Colonic mucosa (tissue), 4 donors: ENCODE measurements around the gene EPS8L2. TPM values are rescaled to one million over a fixed set of nuclear protein-coding genes. Genes with fewer than 3 reads are reported as not detected.

Experiments used
- DNase-seq: peaks from one replicate; pipeline ENCODE4 v3.0.0-alpha.2; 2020
- H3K27ac ChIP-seq: fragments of 200-600 bp; one replicate; pipeline ENCODE4 v1.8.0; 2021
- H3K27me3 ChIP-seq: fragments of 200-600 bp; one replicate; pipeline ENCODE4 v1.8.0; 2021
- H3K36me3 ChIP-seq: fragments of 200-600 bp; one replicate; pipeline ENCODE4 v1.8.0; 2021
- H3K4me1 ChIP-seq: fragments of 200-600 bp; one replicate; pipeline ENCODE4 v1.8.0; 2021; ENCODE audit warnings: mild to moderate bottlenecking
- H3K4me3 ChIP-seq: fragments of 200-600 bp; one replicate; pipeline ENCODE4 v1.8.0; 2021
- H3K9ac ChIP-seq, 2 donors: one replicate each; pipeline ENCODE4 v1.7.0; 2013; ENCODE audit warnings: control low read depth in 2 of 2, low read depth in 2 of 2, low read length in 2 of 2
- H3K9me3 ChIP-seq: fragments of 200-600 bp; one replicate; pipeline ENCODE4 v1.8.0; 2021
- CTCF ChIP-seq: fragments of 200-600 bp; IDR thresholded peaks from one replicate; pipeline ENCODE4 v1.8.0; 2022; ENCODE audit warnings: antibody characterized with exemption, mild to moderate bottlenecking
- intact Hi-C: fragments of 100-400 bp; cut with DNase I; formaldehyde crosslinking; loops from one replicate; pipeline ENCODE4 v1.14.1; 2022
- total RNA-seq, 2 donors: library from RNA; stranded (reverse); fragmentation: NEBNext Ultra II Directional in 1 of 2; extraction: Animal tissue kit (Norgen Biotek cat#: 25700) in 1 of 2; gene quantifications; one replicate each; pipeline ENCODE4 v1.2.1, GENCODE V29; 2021
- donor health status: healthy.
- donor health status: DM: no; HTN: no; CAD: no.
- donor health status: DM: no; HTN: no; CAD: no.

Gene EPS8L2
- total RNA-seq, 2 donors from 2014 or later = 192 to 254 TPM

- intact Hi-C loops = no loop called here
- H3K4me1 ChIP-seq = peaks cover 19% of the 10 kb centered on the region
Observed at GRCh38 chr11:749731-750130, 43.7 kb downstream of the EPS8L2 start.

GRCh38 chr11:760236-760635 is 54.2 kb downstream of the EPS8L2 start:
- no peaks in the 10 kb centered on the region for H3K27me3 ChIP-seq
- DNase-seq = no peak
- no peak for TF ChIP-seq CTCF
- H3K9me3 ChIP-seq = no peaks in the 10 kb centered on the region
- H3K36me3 ChIP-seq = peaks cover 17% of the 10 kb centered on the region
- H3K4me3 ChIP-seq = no peak overlapping the region
- H3K9ac ChIP-seq = no peak overlapping the region
- H3K27ac ChIP-seq = no peak overlapping the region
- intact Hi-C loops = no loop called here
- peaks cover 3% of the 10 kb centered on the region for H3K4me1 ChIP-seq

More at GRCh38 chr11:749731-750130, 43.7 kb downstream of the EPS8L2 start:
- H3K4me3 ChIP-seq = no peak overlapping the region
- H3K27ac ChIP-seq = no peak overlapping the region
- peak overlapping the region in 1 of 2 donors; percentile 51 for H3K9ac ChIP-seq
- no peaks in the 10 kb centered on the region for H3K36me3 ChIP-seq
- no peaks in the 10 kb centered on the region for H3K27me3 ChIP-seq
- no peak for TF ChIP-seq CTCF
- no peak for DNase-seq
- no peaks in the 10 kb centered on the region for H3K9me3 ChIP-seq

- DNase-seq = no peak
- Histone ChIP-seq H3K27ac (no peak overlapping the region), H3K36me3 (peaks cover 17% of the 10 kb centered on the region)
Observed at GRCh38 chr11:761526-762108, 55.6 kb downstream of the EPS8L2 start.

GRCh38 chr11:762421-763072 is 56.5 kb downstream of the EPS8L2 start:
- H3K27ac ChIP-seq = no peak overlapping the region
- TF ChIP-seq CTCF = no peak
- intact Hi-C loops = no loop called here
- peaks cover 3% of the 10 kb centered on the region for H3K4me1 ChIP-seq
- peak; percentile 47 for DNase-seq
- H3K27me3 ChIP-seq = no peaks in the 10 kb centered on the region
- peaks cover 17% of the 10 kb centered on the region for H3K36me3 ChIP-seq
- no peaks in the 10 kb centered on the region for H3K9me3 ChIP-seq
- H3K9ac ChIP-seq = peak overlapping the region in 1 of 2 donors; percentile 63
- no peak overlapping the region for H3K4me3 ChIP-seq

More at GRCh38 chr11:761526-762108, 55.6 kb downstream of the EPS8L2 start:
- Histone ChIP-seq H3K9me3 (no peaks in the 10 kb centered on the region), H3K9ac (no peak overlapping the region), H3K4me1 (peaks cover 3% of the 10 kb centered on the region), H3K4me3 (no peak overlapping the region), H3K27me3 (no peaks in the 10 kb centered on the region)
- no peak for TF ChIP-seq CTCF
- intact Hi-C loops = no loop called here

GRCh38 chr11:763073-763463 is 57.0 kb downstream of the EPS8L2 start:
- TF ChIP-seq CTCF = no peak
- peaks cover 17% of the 10 kb centered on the region for H3K36me3 ChIP-seq
- H3K9me3 ChIP-seq = no peaks in the 10 kb centered on the region
- H3K4me3 ChIP-seq = no peak overlapping the region
- DNase-seq = peak; percentile 68
- peak overlapping the region in 1 of 2 donors; percentile 63 for H3K9ac ChIP-seq
- no peaks in the 10 kb centered on the region for H3K27me3 ChIP-seq
- no peak overlapping the region for H3K27ac ChIP-seq
- intact Hi-C loops = no loop called here
- peaks cover 3% of the 10 kb centered on the region for H3K4me1 ChIP-seq
